ENCODE measurements around the gene LCN15. TPM values are rescaled to one million over a fixed set of nuclear protein-coding genes. Genes with fewer than 3 reads are reported as not detected.

Gene LCN15
- polyA plus RNA-seq, 1 donor from 2014 or later, result not detected

DNA sequence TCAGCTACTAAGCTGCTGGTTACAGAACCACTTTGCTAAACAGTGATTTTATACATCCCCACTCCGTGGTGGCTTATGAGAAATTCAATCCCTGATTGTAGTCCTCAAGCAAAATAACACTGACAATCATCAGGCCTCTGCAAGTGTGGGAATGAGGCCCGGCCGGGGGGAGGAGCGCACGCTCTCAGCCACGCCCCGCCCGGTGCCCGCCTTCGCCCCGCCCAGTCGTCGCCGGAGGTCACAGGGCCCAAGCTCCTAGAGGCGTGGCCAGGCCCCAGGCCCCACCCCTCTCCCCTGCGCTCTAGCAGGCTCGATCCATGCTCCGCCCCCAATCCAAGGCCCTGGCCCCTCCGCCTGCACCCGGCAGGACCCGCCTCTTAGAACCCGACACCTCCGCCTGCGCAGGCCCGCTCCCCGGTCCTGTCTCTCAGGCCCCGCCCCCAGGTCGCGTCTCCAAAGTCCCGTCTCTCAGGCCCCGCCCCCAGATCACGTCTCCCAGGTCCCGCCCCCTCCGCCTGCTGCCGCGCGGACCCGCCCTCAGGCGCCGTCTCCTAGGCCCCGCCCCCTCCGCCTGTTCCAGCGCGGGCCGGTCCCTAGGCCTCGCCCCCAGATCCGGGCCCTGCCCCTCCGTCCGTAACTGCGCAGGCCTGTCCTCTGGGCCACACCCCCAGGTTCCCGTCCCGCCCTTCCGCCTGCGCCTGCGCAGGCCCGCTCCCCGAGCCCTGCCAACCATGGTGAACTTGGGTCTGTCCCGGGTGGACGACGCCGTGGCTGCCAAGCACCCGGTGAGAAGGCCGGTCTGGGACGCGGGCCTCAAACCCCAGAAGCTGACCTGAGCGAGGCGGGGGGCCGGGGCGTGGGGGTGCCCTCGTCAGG is 26.6 kb upstream of the LCN15 start, which contains the start of gene TMEM141:
Gene TMEM141, plus strand, starts transcription at position 705 of the 876 bp plus-strand sequence. Its CDS starts 27 bp downstream, at position 732.
- Histone ChIP-seq H3K27ac (ENCODE audit: low read length) (peak within 1 kb of the TSS; percentile 66), H3K9ac (ENCODE audit: low read length) (peak within 1 kb of the TSS; percentile 74), H3K27me3 (ENCODE audit: insufficient read depth, low read depth, low read length) (no peaks in the 10 kb centered on the region), H3K9me3 (ENCODE audit: low read length) (no peaks in the 10 kb centered on the region), H3K36me3 (ENCODE audit: insufficient read depth, low read length) (no peaks in the 10 kb centered on the region), H3K4me3 (ENCODE audit: low read length) (peak within 1 kb of the TSS; percentile 85), H4K20me1 (ENCODE audit: insufficient read depth) (no peaks in the 10 kb centered on the region), H2AFZ (ENCODE audit: low read depth, low read length) (peak within 1 kb of the TSS; percentile 85), H3K4me2 (ENCODE audit: low read length) (peak within 1 kb of the TSS; percentile 52), H3K9me2 (ENCODE audit: insufficient read depth, low read length) (no peaks in the 10 kb centered on the region), H3K79me2 (replicated peaks; ENCODE audit: insufficient read depth, low read length) (no peaks in the 10 kb centered on the region), H3F3A (ENCODE audit: insufficient read depth, low read length, poor library complexity, severe bottlenecking) (peaks cover 3% of the 10 kb centered on the region)
- TF ChIP-seq RAD21 (conservative IDR thresholded peaks at IDR 0.05), result no peak
- no peak for TF ChIP-seq EP300 (conservative IDR thresholded peaks at IDR 0.05; ENCODE audit: poor library complexity, severe bottlenecking)
- no peak for TF ChIP-seq EZH2 (IDR thresholded peaks at IDR 0.05; ENCODE audit: borderline replicate concordance, insufficient read depth, low read length, poor library complexity, severe bottlenecking)
- peak; percentile 80 for TF ChIP-seq POLR2AphosphoS5 (IDR thresholded peaks at IDR 0.05)
- peak; percentile 54 for TF ChIP-seq TAF1 (IDR thresholded peaks at IDR 0.05; ENCODE audit: low read depth)
- TF ChIP-seq CTCF (IDR thresholded peaks at IDR 0.05; ENCODE audit: poor library complexity, severe bottlenecking), result no peak
- TF ChIP-seq MXI1 (conservative IDR thresholded peaks at IDR 0.05; ENCODE audit: poor library complexity, severe bottlenecking), result peak; percentile 22
- TF ChIP-seq SMC3 (conservative IDR thresholded peaks at IDR 0.05; ENCODE audit: poor library complexity), result no peak
- TF ChIP-seq, protein P1, sequence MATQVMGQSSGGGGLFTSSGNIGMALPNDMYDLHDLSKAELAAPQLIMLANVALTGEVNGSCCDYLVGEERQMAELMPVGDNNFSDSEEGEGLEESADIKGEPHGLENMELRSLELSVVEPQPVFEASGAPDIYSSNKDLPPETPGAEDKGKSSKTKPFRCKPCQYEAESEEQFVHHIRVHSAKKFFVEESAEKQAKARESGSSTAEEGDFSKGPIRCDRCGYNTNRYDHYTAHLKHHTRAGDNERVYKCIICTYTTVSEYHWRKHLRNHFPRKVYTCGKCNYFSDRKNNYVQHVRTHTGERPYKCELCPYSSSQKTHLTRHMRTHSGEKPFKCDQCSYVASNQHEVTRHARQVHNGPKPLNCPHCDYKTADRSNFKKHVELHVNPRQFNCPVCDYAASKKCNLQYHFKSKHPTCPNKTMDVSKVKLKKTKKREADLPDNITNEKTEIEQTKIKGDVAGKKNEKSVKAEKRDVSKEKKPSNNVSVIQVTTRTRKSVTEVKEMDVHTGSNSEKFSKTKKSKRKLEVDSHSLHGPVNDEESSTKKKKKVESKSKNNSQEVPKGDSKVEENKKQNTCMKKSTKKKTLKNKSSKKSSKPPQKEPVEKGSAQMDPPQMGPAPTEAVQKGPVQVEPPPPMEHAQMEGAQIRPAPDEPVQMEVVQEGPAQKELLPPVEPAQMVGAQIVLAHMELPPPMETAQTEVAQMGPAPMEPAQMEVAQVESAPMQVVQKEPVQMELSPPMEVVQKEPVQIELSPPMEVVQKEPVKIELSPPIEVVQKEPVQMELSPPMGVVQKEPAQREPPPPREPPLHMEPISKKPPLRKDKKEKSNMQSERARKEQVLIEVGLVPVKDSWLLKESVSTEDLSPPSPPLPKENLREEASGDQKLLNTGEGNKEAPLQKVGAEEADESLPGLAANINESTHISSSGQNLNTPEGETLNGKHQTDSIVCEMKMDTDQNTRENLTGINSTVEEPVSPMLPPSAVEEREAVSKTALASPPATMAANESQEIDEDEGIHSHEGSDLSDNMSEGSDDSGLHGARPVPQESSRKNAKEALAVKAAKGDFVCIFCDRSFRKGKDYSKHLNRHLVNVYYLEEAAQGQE (IDR thresholded peaks at IDR 0.05; ENCODE audit: borderline replicate concordance), result no peak

GRCh38 chr9:136789523-136789937 is 25.2 kb upstream of the LCN15 start:
- Histone ChIP-seq H3K4me3 (ENCODE audit: low read length) (no peak overlapping the region), H3F3A (ENCODE audit: insufficient read depth, low read length, poor library complexity, severe bottlenecking) (peaks cover 3% of the 10 kb centered on the region), H3K9me3 (ENCODE audit: low read length) (no peaks in the 10 kb centered on the region), H3K36me3 (ENCODE audit: insufficient read depth, low read length) (no peaks in the 10 kb centered on the region), H3K9me2 (ENCODE audit: insufficient read depth, low read length) (no peaks in the 10 kb centered on the region), H3K9ac (ENCODE audit: low read length) (no peak overlapping the region), H3K27me3 (ENCODE audit: insufficient read depth, low read depth, low read length) (no peaks in the 10 kb centered on the region), H3K4me2 (ENCODE audit: low read length) (no peak overlapping the region), H4K20me1 (ENCODE audit: insufficient read depth) (no peaks in the 10 kb centered on the region), H2AFZ (ENCODE audit: low read depth, low read length) (no peak overlapping the region), H3K79me2 (replicated peaks; ENCODE audit: insufficient read depth, low read length) (no peaks in the 10 kb centered on the region), H3K27ac (ENCODE audit: low read length) (no peak overlapping the region)
- TF ChIP-seq MXI1 (conservative IDR thresholded peaks at IDR 0.05; ENCODE audit: poor library complexity, severe bottlenecking) (no peak), CTCF (IDR thresholded peaks at IDR 0.05; ENCODE audit: poor library complexity, severe bottlenecking) (no peak), POLR2AphosphoS5 (IDR thresholded peaks at IDR 0.05) (no peak), EP300 (conservative IDR thresholded peaks at IDR 0.05; ENCODE audit: poor library complexity, severe bottlenecking) (no peak), TAF1 (IDR thresholded peaks at IDR 0.05; ENCODE audit: low read depth) (no peak), RAD21 (conservative IDR thresholded peaks at IDR 0.05) (no peak), EZH2 (IDR thresholded peaks at IDR 0.05; ENCODE audit: borderline replicate concordance, insufficient read depth, low read length, poor library complexity, severe bottlenecking) (no peak), SMC3 (conservative IDR thresholded peaks at IDR 0.05; ENCODE audit: poor library complexity) (no peak)
- TF ChIP-seq, protein P1 (IDR thresholded peaks at IDR 0.05; ENCODE audit: borderline replicate concordance), result no peak
